Measurements from ENCODE around the gene MAPKAP1. TPM values are rescaled to one million over a fixed set of nuclear protein-coding genes. Genes with fewer than 3 reads are reported as not detected.

MAPKAP1 gene
- total RNA-seq, 4 donors from 2014 or later: 59.0 to 98.2 (median 70.9) TPM

DNA sequence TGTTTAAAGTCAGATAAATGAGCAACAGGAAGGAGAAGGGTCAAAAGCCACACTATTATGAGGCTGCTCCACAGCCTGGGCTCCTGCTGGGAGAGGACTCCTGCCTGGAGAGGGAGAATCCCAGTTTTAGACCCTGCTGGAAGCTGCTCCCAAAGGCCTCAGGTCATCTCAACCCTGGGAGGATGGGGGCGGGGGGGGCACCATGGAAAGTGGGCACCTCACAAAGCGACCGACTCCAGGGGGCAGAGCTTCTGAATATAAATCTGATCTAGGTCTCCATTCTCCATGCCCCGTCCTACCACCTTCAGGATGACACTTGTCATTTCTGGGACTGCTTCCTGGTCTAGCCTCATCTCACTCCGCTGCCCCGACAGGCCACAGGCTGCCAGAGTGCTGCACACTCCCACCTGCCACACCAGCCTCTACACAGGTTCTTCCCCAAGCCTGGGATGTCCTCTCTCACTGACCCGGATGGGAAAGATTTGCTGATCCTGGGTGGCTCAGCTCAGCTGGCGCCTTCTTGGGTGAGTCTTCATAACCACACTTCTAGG lies 262.0 kb downstream of the MAPKAP1 start:
- peaks cover 0 to 33% (median 0%) of the 10 kb centered on the region in 3 donors for H3K36me3 ChIP-seq
- H3K9me3 ChIP-seq: no peaks in the 10 kb centered on the region
- H3K27me3 ChIP-seq: no peaks in the 10 kb centered on the region
- no peak overlapping the region for H3K27ac ChIP-seq
- no peak for DNase-seq
- no peak overlapping the region for H3K4me3 ChIP-seq
- TF ChIP-seq POLR2A (IDR thresholded peaks at IDR 0.05): no peak
- TF ChIP-seq, protein P1, sequence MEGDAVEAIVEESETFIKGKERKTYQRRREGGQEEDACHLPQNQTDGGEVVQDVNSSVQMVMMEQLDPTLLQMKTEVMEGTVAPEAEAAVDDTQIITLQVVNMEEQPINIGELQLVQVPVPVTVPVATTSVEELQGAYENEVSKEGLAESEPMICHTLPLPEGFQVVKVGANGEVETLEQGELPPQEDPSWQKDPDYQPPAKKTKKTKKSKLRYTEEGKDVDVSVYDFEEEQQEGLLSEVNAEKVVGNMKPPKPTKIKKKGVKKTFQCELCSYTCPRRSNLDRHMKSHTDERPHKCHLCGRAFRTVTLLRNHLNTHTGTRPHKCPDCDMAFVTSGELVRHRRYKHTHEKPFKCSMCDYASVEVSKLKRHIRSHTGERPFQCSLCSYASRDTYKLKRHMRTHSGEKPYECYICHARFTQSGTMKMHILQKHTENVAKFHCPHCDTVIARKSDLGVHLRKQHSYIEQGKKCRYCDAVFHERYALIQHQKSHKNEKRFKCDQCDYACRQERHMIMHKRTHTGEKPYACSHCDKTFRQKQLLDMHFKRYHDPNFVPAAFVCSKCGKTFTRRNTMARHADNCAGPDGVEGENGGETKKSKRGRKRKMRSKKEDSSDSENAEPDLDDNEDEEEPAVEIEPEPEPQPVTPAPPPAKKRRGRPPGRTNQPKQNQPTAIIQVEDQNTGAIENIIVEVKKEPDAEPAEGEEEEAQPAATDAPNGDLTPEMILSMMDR (IDR thresholded peaks at IDR 0.05): no peak
- no peaks in the 10 kb centered on the region for H3K4me1 ChIP-seq

DNA sequence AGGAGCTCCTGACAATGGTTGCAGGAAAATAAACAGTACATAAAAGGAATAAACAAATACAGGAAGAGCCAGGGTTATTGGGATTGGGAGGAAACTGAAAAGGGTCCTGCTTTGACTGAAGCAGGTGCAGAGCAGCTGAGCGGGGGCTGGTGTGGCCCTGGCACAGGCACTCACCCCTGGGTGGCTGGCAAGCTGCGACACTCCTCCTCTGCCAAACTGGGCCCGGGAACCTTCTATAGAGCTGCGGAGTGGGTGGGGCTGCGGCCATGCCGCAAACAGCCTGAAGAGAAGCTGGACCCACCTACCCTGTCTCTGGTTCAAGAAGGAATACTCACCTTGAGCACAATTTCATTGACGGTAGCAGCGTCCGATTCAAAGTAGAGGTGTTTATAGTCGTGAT lies 262.8 kb downstream of the MAPKAP1 start:
- no peak overlapping the region for H3K4me3 ChIP-seq
- H3K27ac ChIP-seq: no peak overlapping the region
- H3K4me1 ChIP-seq: no peaks in the 10 kb centered on the region
- no peaks in the 10 kb centered on the region for H3K9me3 ChIP-seq
- DNase-seq: no peak
- TF ChIP-seq, protein P1 (IDR thresholded peaks at IDR 0.05): no peak
- TF ChIP-seq POLR2A (IDR thresholded peaks at IDR 0.05): no peak
- H3K27me3 ChIP-seq: no peaks in the 10 kb centered on the region
- H3K36me3 ChIP-seq: peaks cover 0 to 40% (median 0%) of the 10 kb centered on the region in 3 donors

DNA sequence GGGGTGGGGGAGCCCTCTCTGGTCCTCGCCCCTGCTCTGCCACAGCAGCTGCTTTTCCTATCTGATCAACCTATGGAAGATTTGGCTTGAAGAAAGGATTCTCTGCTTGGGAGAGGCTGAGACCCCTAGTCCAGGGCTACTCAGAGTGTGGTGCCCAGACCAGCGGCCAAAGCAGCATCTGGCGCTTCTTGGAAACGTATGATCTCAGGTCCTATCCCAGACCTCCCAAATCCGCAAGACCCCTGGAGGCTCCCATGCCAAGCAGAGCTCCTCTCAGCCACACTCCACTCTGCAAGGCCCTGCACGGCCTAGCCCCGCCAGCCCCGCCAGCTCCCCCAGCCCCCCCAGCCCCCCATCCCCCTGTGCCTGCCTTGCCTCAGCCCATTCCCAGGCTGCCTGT lies 263.6 kb downstream of the MAPKAP1 start:
- peaks cover 0 to 48% (median 0%) of the 10 kb centered on the region in 3 donors for H3K36me3 ChIP-seq
- no peaks in the 10 kb centered on the region for H3K9me3 ChIP-seq

DNA sequence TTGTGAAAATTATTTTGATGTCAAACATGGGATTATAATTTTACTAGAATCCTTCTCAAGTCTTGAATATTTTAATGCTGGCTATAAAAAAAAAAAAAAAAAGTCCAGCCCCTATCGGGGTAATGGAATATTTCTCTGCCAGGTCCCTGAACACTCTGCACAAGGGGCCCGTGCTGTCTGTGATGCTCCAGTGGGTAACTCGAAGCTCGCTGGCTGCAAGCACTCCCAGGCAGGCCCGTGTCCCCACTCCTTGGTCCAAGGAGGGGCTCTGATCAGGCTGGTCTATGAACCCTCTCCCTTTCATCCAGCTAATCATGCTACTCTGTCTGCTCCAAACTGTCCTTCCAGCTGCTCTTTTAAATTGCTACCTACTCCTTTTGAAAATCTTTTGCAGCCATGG lies 264.6 kb downstream of the MAPKAP1 start:
- no peak overlapping the region for H3K4me3 ChIP-seq
- DNase-seq: no peak
- peaks cover 0 to 49% (median 0%) of the 10 kb centered on the region in 3 donors for H3K36me3 ChIP-seq
- no peaks in the 10 kb centered on the region for H3K27me3 ChIP-seq
- H3K4me1 ChIP-seq: no peaks in the 10 kb centered on the region
- no peaks in the 10 kb centered on the region for H3K9me3 ChIP-seq
- no peak for TF ChIP-seq POLR2A (IDR thresholded peaks at IDR 0.05)
- TF ChIP-seq, protein P1 (IDR thresholded peaks at IDR 0.05): no peak
- H3K27ac ChIP-seq: no peak overlapping the region

More for the DNA sequence above, 263.6 kb downstream of the MAPKAP1 start:
- H3K4me3 ChIP-seq: no peak overlapping the region
- H3K4me1 ChIP-seq: no peaks in the 10 kb centered on the region
- no peaks in the 10 kb centered on the region for H3K27me3 ChIP-seq
- TF ChIP-seq, protein P1 (IDR thresholded peaks at IDR 0.05): no peak
- no peak for TF ChIP-seq POLR2A (IDR thresholded peaks at IDR 0.05)
- H3K27ac ChIP-seq: no peak overlapping the region
- DNase-seq: no peak

DNA sequence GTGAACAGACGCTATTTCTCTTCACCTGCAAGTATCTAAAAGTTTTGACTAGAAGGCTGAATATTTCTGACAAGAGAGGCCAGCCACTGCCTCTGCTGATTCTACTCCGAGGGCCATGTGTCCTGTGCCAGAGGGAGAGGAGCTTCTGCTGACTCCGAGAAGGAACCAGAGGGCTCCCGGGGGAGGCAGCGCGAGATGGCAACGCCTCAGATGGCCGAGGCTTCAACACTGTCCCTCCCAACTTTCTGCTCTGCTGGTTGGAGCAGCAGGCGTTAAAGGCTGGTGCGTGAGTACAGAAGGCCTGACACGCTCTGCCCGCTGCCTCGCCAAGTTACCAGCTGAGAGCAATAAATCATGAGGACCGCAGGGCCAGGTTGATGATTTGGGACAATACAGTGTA lies 266.6 kb downstream of the MAPKAP1 start:
- Histone ChIP-seq H3K4me1 (no peaks in the 10 kb centered on the region), H3K27me3 (no peaks in the 10 kb centered on the region), H3K36me3 (peaks cover 0 to 49% (median 0%) of the 10 kb centered on the region in 3 donors), H3K4me3 (no peak overlapping the region), H3K9me3 (no peaks in the 10 kb centered on the region), H3K27ac (no peak overlapping the region)
- no peak for DNase-seq
- no peak for TF ChIP-seq POLR2A (IDR thresholded peaks at IDR 0.05)
- TF ChIP-seq, protein P1 (IDR thresholded peaks at IDR 0.05): no peak

Measured in Peyer's patch (tissue), 4 donors.